H1 (cell line): ENCODE results near the gene SRMS. TPM values are rescaled to one million over a fixed set of nuclear protein-coding genes. Genes with fewer than 3 reads are reported as not detected.

Experiments used
- CHD1 ChIP-seq: IDR thresholded peaks from 2 replicates; pipeline ENCODE4 v1.6.1; 2012; ENCODE audit warnings: low read depth, low read length, improper control_type of control experiment
- EGR1 ChIP-seq: IDR thresholded peaks from 2 replicates; pipeline ENCODE4 v1.6.1; 2011; ENCODE audit warnings: low read depth, low read length, borderline replicate concordance
- HDAC2 ChIP-seq, 2 experiments: fragments of 300-600 bp in 1 of 2; sonication (generic) in 1 of 2; IDR thresholded peaks; 2 replicates each; pipeline ENCODE4 v1.6.1; 2011 to 2012; ENCODE audit warnings: low read depth in 2 of 2, low read length in 2 of 2, mild to moderate bottlenecking in 2 of 2, moderate library complexity in 2 of 2, borderline replicate concordance in 1 of 2, inconsistent platforms in 1 of 2
- SP1 ChIP-seq: IDR thresholded peaks from 2 replicates; pipeline ENCODE4 v1.6.1; 2011; ENCODE audit warnings: low read depth, low read length
- TCF12 ChIP-seq: IDR thresholded peaks from 2 replicates; pipeline ENCODE4 v1.6.1; 2011; ENCODE audit warnings: low read depth, mild to moderate bottlenecking, low read length
- polyA plus RNA-seq, 7 experiments: library from polyadenylated mRNA; depleted of rRNA in 3 of 7; stranded (reverse) in 5 of 7; unstranded in 2 of 7; fragments of >200 nt in 5 of 7; fragments of 200-250 nt in 2 of 7; gene quantifications; 1 replicate in 5 of 7; 2 replicates in 1 of 7; 4 replicates in 1 of 7; pipeline versions ENCODE4 v1.2.1 to v1.2.3, GENCODE V29; 2011 to 2013; ENCODE audit warnings: missing spikeins in 2 of 7, mixed read lengths in 2 of 7
- total RNA-seq: library from RNA; stranded (reverse); fragmentation: NEBNext Ultra II Directional; extraction: Animal tissue kit (Norgen Biotek cat#: 25700); gene quantifications from 2 replicates; pipeline ENCODE4 v1.2.1, GENCODE V29; 2021

The SRMS gene
- total and polyA plus RNA-seq, 2 of the 8 experiments (the other 6 are each of a cell fraction or from before 2014, with no cell fraction given), result 0.39 to 0.76 TPM

DNA sequence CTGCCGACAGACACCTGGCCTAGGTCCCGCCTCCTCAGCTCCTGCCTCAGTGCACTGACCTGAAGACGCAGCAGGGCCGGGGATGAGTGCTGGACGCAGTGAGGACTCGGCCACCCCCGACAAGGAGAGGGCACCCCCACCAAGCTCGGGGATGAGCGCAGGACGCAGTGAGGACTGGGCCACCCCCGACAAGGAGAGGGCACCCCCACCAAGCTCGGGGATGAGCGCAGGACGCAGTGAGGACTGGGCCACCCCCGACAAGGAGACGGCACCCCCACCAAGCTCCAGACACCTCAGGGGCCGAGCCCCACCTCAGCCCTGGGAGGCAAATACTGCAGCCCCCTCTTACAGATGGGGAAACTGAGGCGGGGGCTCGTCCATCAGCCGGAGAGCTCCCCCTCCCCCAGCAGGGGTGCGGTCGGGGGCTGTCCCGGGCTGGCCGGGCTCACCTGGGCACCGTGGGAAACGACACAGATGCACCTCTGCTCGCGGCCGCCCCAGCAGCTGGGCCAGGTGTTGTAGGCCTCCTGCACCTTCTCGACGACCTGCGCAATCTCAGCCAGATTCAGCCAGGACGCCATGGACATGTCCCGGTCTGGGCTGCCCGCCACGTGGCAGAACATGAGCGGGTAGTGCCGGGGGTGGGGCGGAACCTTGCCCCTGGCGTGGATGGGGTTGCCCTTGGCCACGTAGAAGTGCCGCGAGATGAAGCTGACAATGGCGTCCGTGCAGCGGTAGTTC, 19.0 kb upstream of the SRMS start (continued):
- no peak for TF ChIP-seq HDAC2 (IDR thresholded peaks at IDR 0.05; ENCODE audit: borderline replicate concordance in 1 of 2, low read depth in 2 of 2, low read length in 2 of 2)
- TF ChIP-seq TCF12, result no peak
- no peak for TF ChIP-seq EGR1
- no peak for TF ChIP-seq CHD1
- no peak for TF ChIP-seq SP1
